HG03108 (cell line): Measurements from ENCODE around the gene SPATA31C2.
"Not testable (repeated sequence)": the region's sequence is repeated elsewhere in the genome, so short reads cannot be mapped to it uniquely, and the experiment has no call there.

Source experiments
- ATAC-seq: cut with Tn5 transposase; IDR thresholded peaks from one replicate; pipeline ENCODE4 v1.9.1; 2021; ENCODE audit warnings: moderate library complexity; ENCODE audit not compliant: unreplicated experiment

Gene SPATA31C2

GRCh38 chr9:88138375-88138774 lies at the start of gene SPATA31C2:
SPATA31C2 (minus strand) TSS chr9:88138475; CDS start chr9:88138446, 29 bp downstream.
- ATAC-seq = not testable (repeated sequence)

- no peak for ATAC-seq
Measured at GRCh38 chr9:88187631-88188030, 49.4 kb upstream of the SPATA31C2 start.

- no peak for ATAC-seq
Measured at GRCh38 chr9:88186495-88187110, 48.3 kb upstream of the SPATA31C2 start.

- no peak for ATAC-seq
Measured at GRCh38 chr9:88184976-88185375, 46.7 kb upstream of the SPATA31C2 start.

GRCh38 chr9:88183798-88184495 lies 45.7 kb upstream of the SPATA31C2 start:
- no peak for ATAC-seq

GRCh38 chr9:88182501-88182900 lies 44.2 kb upstream of the SPATA31C2 start:
- ATAC-seq = no peak

- ATAC-seq = no peak
Measured at GRCh38 chr9:88180081-88180765, 41.9 kb upstream of the SPATA31C2 start.

- no peak for ATAC-seq
Measured at GRCh38 chr9:88179062-88179521, 40.8 kb upstream of the SPATA31C2 start.

GRCh38 chr9:88178641-88179040 lies 40.4 kb upstream of the SPATA31C2 start:
- ATAC-seq = no peak

- no peak for ATAC-seq
Measured at GRCh38 chr9:88177371-88177770, 39.1 kb upstream of the SPATA31C2 start.

- ATAC-seq = no peak
Measured at GRCh38 chr9:88174324-88174723, 36.0 kb upstream of the SPATA31C2 start.

- ATAC-seq = no peak
Measured at GRCh38 chr9:88173378-88173999, 35.2 kb upstream of the SPATA31C2 start.

- no peak for ATAC-seq
Measured at GRCh38 chr9:88169700-88170099, 31.4 kb upstream of the SPATA31C2 start.

GRCh38 chr9:88168564-88168963 lies 30.3 kb upstream of the SPATA31C2 start:
- no peak for ATAC-seq

GRCh38 chr9:88166660-88167059 lies 28.4 kb upstream of the SPATA31C2 start:
- ATAC-seq = no peak

GRCh38 chr9:88164850-88165249 lies 26.6 kb upstream of the SPATA31C2 start:
- no peak for ATAC-seq

GRCh38 chr9:88161144-88161543 lies 22.9 kb upstream of the SPATA31C2 start:
- ATAC-seq = no peak

- ATAC-seq = no peak
Measured at GRCh38 chr9:88143957-88144625, 5.8 kb upstream of the SPATA31C2 start.

- ATAC-seq = no peak
Measured at GRCh38 chr9:88143179-88143578, 4.9 kb upstream of the SPATA31C2 start.

- not testable (repeated sequence) for ATAC-seq
Measured at GRCh38 chr9:88133552-88133951, 4.7 kb downstream of the SPATA31C2 start.

- not testable (repeated sequence) for ATAC-seq
Measured at GRCh38 chr9:88129556-88129955, 8.7 kb downstream of the SPATA31C2 start.
